Uterus (tissue), 4 donors: Measurements from ENCODE around the gene PRODH2. TPM values are rescaled to one million over a fixed set of nuclear protein-coding genes. Genes with fewer than 3 reads are reported as not detected.

ENCODE experiments used
- DNase-seq, 2 donors: peaks; one replicate each; pipeline ENCODE4 v3.0.0-alpha.2; 2019 to 2020
- H3K27ac ChIP-seq, 2 donors: fragments of 200-600 bp; sonication (generic); 1 replicate in 1 of 2; 2 replicates in 1 of 2; pipeline ENCODE4 v1.5.1; 2016 to 2018
- H3K27me3 ChIP-seq, 2 donors: fragments of 200-600 bp; sonication (generic); one replicate each; pipeline ENCODE4 v1.5.1; 2018 to 2019; ENCODE audit warnings: control low read depth in 1 of 2
- H3K36me3 ChIP-seq, 2 donors: fragments of 200-600 bp; sonication (generic); one replicate each; pipeline ENCODE4 v1.5.1; 2019; ENCODE audit warnings: control low read depth in 1 of 2
- H3K4me1 ChIP-seq, 2 donors: fragments of 200-600 bp; sonication (generic); one replicate each; pipeline ENCODE4 v1.5.1; 2018 to 2019; ENCODE audit warnings: control low read depth in 1 of 2
- H3K4me3 ChIP-seq, 2 donors: fragments of 200-600 bp; sonication (generic); 1 replicate in 1 of 2; 2 replicates in 1 of 2; pipeline ENCODE4 v1.5.1; 2018 to 2019; ENCODE audit warnings: mild to moderate bottlenecking in 1 of 2
- H3K9me3 ChIP-seq, 2 donors: fragments of 200-600 bp; sonication (generic); one replicate each; pipeline ENCODE4 v1.5.1; 2019; ENCODE audit warnings: control low read depth in 1 of 2
- POLR2A ChIP-seq, 2 donors: fragments of 450-650 bp; IDR thresholded peaks; one replicate each; pipeline ENCODE4 v1.6.1; 2016; ENCODE audit warnings: antibody characterized with exemption in 2 of 2, mild to moderate bottlenecking in 1 of 2, moderate library complexity in 1 of 2
- intact Hi-C: fragments of 100-400 bp; cut with DNase I; formaldehyde crosslinking; loops from one replicate; pipeline ENCODE4 v1.15.1; 2023; ENCODE audit warnings: low total_unique reads
- total RNA-seq, 4 donors: library from RNA; depleted of rRNA in 3 of 4; stranded (reverse); fragments of >200 nt in 3 of 4; gene quantifications; one replicate each; pipeline versions ENCODE4 v1.1.0 to v1.2.4, GENCODE V29; 2014 to 2023
- TF ChIP-seq, protein P1 (sequence below), 4 experiments: fragments of 200-600 bp in 2 of 4; fragments of 450-650 bp in 2 of 4; sonication (generic) in 2 of 4; IDR thresholded peaks; one replicate each; pipeline ENCODE4 v1.5.1; 2016 to 2019; ENCODE audit warnings: antibody characterized with exemption in 4 of 4, mild to moderate bottlenecking in 2 of 4, moderate library complexity in 1 of 4
- donor health status: DM: yes; HTN: yes; CAD: no.

The PRODH2 gene
- total RNA-seq, 4 donors from 2014 or later = not detected

DNA sequence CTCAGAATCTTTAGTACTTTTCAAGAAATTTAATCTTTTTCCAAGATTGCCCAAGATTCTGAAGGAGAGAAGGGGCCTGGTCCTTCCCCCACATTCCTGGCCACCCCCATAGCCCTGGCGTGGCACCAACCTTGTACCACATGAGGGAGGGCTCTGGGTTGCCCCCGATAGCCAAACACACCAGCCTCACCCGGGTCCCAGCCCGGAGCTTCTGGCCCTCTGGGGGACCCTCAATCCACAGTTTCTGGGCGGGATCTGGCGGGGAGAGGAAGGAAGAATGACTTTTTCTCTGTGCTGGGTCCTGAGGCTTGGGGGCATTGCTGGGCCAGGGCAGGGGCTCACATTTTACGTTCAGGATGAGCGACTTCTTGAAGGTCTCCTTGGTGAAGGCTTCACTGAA lies 35.3 kb upstream of the PRODH2 start:
- DNase-seq = no peak
- Histone ChIP-seq H3K27ac (no peak overlapping the region), H3K36me3 (no peaks in the 10 kb centered on the region), H3K9me3 (no peaks in the 10 kb centered on the region), H3K27me3 (peaks cover 16 to 26% of the 10 kb centered on the region in 2 donors), H3K4me3 (no peak overlapping the region), H3K4me1 (peaks cover 0 to 11% of the 10 kb centered on the region in 2 donors)
- TF ChIP-seq, protein P1, sequence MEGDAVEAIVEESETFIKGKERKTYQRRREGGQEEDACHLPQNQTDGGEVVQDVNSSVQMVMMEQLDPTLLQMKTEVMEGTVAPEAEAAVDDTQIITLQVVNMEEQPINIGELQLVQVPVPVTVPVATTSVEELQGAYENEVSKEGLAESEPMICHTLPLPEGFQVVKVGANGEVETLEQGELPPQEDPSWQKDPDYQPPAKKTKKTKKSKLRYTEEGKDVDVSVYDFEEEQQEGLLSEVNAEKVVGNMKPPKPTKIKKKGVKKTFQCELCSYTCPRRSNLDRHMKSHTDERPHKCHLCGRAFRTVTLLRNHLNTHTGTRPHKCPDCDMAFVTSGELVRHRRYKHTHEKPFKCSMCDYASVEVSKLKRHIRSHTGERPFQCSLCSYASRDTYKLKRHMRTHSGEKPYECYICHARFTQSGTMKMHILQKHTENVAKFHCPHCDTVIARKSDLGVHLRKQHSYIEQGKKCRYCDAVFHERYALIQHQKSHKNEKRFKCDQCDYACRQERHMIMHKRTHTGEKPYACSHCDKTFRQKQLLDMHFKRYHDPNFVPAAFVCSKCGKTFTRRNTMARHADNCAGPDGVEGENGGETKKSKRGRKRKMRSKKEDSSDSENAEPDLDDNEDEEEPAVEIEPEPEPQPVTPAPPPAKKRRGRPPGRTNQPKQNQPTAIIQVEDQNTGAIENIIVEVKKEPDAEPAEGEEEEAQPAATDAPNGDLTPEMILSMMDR (IDR thresholded peaks at IDR 0.05) = no peak
- no peak for TF ChIP-seq POLR2A (IDR thresholded peaks at IDR 0.05)
- intact Hi-C loops = no loop called here

DNA sequence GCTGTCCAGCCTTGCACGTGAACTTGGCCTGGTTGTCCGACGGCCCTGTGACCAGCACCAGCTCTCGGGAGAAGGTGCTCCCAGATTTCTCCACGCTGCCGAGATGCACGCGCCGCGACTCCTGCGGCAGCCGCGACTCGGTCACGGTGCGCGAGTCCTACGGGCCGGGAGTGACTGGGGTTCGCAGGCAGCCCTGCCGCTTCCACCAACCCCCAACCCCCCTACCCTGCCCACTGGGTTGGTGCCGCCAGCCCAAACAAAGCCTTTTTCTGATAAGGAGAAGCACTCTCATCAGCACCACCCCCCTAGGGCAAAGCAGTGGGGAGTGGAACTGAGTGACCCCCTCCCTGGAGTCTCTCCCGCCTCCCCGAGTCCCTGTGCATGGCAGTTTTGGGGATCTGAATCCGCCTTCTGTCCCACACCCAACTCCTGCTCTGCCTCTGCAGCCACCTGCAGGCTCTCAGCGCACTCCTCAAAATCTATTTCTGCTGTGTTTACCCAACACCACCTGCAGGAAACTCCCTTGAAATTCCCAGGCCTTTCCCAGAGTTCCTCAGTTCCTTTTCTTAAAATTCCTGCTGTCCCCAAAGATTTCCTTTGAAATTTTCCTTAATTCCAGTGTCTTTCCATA lies 33.5 kb upstream of the PRODH2 start:
- no peaks in the 10 kb centered on the region for H3K9me3 ChIP-seq
- H3K27ac ChIP-seq = no peak overlapping the region
- DNase-seq = no peak
- TF ChIP-seq, protein P1 (IDR thresholded peaks at IDR 0.05) = no peak
- TF ChIP-seq POLR2A (IDR thresholded peaks at IDR 0.05) = no peak
- no peaks in the 10 kb centered on the region for H3K36me3 ChIP-seq
- H3K4me3 ChIP-seq = no peak overlapping the region
- H3K4me1 ChIP-seq = peaks cover 0 to 11% of the 10 kb centered on the region in 2 donors
- intact Hi-C loops = no loop called here
- peaks cover 16 to 26% of the 10 kb centered on the region in 2 donors for H3K27me3 ChIP-seq

DNA sequence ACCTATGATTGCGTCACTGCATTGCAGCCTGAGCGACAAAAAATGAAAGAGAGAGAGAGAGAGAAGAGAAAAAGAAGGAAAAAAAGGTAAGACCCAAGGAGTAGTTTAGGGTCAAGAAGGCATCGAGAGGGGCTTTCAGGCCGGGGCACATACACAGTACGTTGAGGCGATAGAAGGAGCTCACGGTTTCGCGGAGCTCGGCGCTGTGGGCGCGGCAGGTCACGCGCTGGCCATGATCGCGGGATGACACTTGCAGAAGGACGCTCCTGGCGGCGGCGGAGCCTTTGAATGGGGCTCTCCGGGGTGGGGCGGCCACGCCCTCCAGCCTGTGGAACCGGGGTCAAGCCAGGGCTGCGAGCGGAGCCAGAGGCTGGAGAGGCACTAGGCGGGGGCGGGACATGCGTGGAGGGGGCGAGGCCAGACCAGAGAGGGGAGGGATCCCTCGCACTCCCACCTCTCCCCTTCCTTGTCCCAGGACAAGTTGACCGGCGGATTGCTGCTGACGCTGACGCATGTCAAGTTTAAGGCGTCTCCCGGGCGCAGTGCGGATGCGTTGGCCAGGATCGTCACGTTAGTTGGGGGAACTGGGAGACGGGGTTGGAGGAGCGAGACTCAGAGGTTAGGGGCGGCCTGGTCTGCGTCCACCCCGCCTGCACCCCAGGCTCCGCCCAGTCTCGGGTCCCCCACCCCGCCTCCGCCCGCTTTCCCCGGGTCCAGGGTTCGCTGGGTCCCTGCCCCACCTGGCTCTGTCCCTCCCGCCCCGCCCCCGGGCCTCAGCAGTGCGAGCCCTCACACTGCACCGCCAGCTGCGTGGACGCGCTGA lies 32.8 kb upstream of the PRODH2 start:
- no peaks in the 10 kb centered on the region for H3K36me3 ChIP-seq
- DNase-seq = no peak
- intact Hi-C loops = no loop called here
- no peak overlapping the region for H3K27ac ChIP-seq
- H3K4me3 ChIP-seq = no peak overlapping the region
- H3K4me1 ChIP-seq = peaks cover 0 to 11% of the 10 kb centered on the region in 2 donors
- no peaks in the 10 kb centered on the region for H3K9me3 ChIP-seq
- no peak for TF ChIP-seq POLR2A (IDR thresholded peaks at IDR 0.05)
- TF ChIP-seq, protein P1 (IDR thresholded peaks at IDR 0.05) = no peak
- peaks cover 16 to 26% of the 10 kb centered on the region in 2 donors for H3K27me3 ChIP-seq

DNA sequence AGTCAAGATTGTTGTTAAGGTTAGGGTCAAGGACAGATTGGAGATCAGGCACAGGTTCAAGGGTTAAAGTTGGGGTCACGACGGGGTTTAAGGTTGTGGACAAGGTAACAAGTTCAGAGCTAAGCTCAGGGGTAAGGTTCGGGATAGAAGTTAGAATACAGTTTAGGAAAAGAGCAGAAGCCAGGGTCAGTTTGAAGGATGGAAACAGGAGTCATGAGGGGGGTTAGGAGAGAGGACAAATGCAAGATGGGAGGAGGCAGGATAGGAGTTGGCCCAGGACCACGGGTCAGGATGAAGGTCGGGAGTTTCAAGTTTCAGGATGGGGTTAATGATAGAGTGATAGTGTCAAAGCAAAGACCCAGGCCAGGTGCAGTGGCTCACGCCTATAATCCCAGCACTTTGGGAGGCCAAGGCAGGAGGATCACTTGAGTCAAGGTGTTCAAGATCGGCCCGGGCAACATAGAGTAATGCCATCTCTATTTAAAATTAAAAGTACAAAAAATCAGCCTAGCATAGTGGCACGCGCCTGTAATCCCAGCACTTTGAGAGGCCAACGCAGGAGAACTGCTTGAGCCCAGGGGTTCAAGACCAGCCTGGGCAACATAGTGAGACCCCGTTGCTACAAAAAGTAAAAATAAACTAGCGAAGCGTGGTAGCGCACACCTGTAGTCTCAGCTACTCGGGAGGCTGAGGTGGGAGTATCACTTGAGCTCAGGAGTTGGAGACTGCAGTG lies 32.0 kb upstream of the PRODH2 start:
- H3K36me3 ChIP-seq = no peaks in the 10 kb centered on the region
- H3K4me1 ChIP-seq = peaks cover 0 to 11% of the 10 kb centered on the region in 2 donors
- intact Hi-C loops = no loop called here
- no peak overlapping the region for H3K4me3 ChIP-seq
- DNase-seq = no peak
- TF ChIP-seq POLR2A (IDR thresholded peaks at IDR 0.05) = no peak
- TF ChIP-seq, protein P1 (IDR thresholded peaks at IDR 0.05) = no peak
- no peak overlapping the region for H3K27ac ChIP-seq
- H3K27me3 ChIP-seq = peaks cover 16 to 26% of the 10 kb centered on the region in 2 donors
- peaks cover 0 to 1% of the 10 kb centered on the region in 2 donors for H3K9me3 ChIP-seq
